ENCODE results near the gene MRPL46.

DNA sequence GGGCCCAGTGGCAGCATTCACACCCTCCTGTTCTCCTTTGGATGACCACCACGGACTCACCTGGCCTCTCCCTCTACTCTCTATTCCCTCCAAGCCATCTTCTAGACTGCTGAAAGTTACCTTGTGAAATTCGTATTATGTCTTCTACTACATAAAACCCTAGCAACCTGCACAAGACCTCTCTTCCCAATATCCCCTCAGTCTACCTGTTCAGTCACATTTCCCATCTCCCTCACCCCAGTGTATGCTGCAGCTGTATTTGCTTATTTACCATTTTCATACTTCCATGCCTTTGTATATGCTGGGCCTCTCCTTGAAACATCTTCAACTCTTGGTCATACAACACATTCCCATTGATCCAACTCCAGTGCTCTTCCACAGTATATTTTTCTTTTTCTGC, 44.0 kb upstream of the MRPL46 start:
- TF ChIP-seq CTCF (IDR thresholded peaks at IDR 0.05) (no peak), POLR2A (IDR thresholded peaks at IDR 0.05) (no peak)
